Ramos (cell line): ENCODE data around the gene PDE6B.

Source experiments
- in situ Hi-C: fragments of 300-500 bp; cut with MboI; formaldehyde crosslinking; loops from one replicate; pipeline ENCODE4 v1.14.3; 2022; ENCODE audit warnings: low sequenced_read_pairs; ENCODE audit not compliant: unreplicated experiment

PDE6B gene

DNA sequence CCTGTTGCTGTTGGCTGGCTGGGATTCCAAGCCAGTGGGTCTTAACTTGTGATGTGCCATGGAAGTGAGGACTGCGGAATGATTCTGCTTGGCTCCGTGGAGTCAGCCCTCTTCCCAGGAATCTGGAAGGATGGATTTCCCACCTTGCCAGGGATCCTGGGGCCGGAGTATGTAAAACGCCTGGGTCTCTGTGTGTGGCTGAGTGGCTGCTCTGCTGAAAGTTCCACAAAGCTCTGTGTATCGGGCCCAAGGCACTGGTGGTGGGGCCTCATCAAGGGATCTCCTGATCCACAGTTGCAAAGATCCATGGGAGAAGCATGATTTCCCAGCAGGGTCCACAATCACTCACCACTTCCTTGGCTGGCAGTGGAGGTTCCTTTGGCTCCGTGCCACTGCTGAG, 25.2 kb upstream of the PDE6B start:
- in situ Hi-C loops: no loop called here

DNA sequence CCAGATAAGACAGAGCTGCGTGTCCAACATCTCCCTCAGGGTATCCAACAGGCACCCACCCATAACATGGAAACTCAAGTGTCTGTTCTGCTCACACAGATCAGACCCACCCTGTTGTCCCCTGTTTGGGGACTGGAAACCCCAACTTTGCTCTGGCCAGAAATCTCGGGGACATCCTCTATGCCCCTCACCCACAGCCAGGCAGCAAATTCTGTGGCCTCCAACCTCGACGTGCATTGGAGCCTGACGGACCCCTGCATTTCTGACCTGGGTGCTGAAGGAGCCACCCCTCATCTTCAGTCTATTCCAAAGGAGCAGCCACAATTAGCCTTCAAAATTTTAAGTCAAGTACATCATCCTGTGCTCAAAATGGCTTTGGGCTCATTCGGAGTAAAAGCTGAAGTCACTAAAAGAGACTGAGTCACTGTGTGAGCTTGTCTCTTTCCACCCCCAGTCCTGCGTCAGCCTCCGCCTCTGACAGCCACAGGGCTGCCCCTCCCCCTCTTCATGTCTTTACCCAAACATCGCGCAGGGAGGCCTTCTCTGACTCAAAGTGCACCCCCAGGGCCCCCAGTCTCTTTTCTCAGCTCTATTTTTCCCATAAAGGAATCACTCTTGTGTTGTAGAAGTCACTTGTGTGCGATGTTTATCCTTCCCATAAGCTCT, 24.4 kb upstream of the PDE6B start:
- in situ Hi-C loops: no loop called here

DNA sequence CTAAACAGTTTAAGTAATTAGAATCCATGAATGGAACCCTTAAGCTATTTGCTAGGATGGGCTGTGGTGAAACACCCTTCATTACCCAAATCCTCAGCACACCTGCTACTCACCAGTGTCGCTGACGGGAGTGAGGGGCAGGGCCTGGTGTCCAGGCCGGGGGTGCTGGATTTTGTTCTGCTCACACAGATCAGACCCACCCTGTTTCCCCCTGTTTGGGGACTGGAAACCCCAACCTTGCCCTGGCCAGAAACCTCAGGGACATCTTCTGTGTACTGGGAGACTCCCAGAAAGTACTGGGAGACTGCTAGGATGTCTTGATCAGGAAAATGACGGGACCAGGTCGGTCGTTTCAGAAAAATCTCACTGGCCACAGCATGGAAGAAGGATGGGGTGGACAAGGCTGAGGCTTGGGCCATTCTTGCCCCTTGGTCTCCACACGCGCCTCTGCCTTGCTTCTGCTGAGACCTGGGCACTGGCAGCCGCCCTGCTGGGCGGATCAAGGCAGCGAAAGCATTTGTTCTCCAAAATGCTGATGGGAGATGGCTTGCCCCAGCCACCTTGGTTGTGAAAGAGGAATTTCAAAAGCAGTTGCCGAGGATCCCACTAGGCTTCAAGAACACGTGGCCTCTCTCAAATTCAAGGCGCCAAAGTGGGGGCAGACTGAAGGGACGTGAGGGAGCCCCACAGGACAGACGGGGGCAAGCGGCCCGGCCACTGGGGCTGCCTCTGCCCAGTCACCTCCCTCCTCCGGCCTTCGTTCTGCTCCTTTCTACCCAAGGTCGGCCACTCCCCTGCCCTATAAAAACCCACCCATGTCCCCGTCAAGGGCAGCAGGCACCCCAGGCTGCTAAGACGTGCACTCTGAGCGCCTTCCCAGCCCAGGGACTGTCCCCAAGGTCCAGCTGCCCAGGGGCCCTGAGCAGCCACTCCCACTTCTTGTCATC, 23.5 kb upstream of the PDE6B start:
- in situ Hi-C loops: no loop called here

DNA sequence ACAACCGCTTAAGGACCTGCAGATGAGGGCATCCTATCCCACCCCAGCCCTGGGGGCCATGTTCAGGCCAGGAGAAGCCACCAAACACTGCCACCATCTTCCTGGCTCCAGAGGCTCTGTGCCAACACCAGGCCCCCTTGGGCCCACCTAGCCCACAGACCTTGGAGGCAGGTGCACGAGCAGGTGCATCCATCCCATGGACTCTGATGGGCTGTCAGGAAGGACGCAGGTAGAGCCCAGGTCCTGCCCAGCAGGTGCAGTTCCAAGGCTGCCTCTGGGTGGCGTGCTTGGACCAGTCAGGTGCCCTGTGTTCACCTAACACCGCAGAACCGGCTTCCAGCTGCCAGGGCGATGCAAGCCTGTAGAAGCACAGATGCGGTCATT, 22.8 kb upstream of the PDE6B start:
- in situ Hi-C loops: no loop called here

DNA sequence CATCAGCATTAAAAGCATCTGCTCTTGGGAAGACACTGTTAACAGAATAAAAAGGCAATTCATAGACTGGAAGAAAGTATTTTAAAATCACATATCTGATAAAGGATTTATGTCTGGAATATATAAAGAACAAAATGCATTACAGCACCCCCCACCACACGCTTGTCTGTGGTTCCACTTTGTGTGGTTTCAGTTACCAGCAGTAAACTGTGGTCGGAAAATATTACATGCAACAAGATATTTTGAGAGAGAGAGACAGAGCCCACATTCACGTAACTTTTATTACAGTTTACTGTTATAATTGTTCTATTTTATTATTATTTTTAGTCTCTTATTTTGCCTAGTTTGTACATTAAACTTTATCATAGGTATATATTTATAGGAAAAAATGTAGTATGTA, 21.2 kb upstream of the PDE6B start:
- in situ Hi-C loops: no loop called here

DNA sequence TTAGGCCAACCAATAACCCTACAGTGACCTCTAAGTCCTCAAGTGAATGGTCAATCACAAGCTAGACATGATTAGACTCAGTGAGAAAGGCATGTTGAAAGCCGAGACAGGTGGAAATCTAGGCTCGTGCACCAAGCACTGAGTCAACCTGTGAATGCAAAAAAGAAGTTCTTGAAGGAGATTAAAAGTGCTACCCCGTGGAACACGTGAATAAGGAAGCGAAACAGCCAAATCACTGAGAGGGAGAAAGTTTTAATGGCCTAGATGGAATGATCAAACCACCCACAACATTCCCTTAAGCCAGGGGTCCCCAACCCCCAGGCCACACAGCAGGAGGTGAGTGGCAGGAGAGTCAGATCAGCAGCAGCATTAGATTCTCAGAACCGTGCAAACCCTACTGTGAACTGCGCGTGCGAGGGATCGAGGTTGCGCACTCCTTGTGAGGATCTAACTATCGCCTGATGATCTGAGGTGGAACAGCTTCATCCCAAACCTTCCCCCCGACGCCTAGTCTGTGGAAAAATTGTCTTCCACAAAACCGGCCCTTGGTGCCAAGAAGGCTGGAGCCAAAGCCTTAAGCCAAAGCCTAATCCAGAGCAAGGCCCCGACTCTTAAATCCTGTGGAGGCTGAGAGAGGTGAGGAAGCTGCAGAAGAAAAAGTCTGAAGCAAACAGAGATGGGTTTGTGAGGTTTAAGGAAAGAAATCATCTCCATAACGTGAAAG, 19.5 kb upstream of the PDE6B start:
- in situ Hi-C loops: no loop called here

DNA sequence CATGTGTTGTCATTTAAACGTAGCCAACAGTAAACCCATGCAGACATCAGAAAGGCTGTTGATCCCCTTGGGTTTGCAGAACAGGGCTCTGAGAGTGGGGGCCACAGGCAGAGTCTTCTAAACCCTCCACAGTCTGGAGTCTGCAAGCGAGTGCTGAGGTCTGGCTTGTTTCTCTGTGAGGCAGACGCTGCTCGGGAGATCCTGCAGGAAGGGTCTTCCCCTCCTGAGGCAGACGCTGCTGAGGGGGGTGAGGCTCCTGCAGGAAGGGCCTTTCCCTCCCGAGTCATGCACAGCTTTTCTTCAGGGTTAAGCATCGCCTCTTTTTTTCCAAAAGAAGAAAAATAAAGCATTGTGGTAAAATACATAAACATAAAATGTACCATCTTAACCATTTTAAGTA, 17.1 kb upstream of the PDE6B start:
- in situ Hi-C loops: no loop called here

DNA sequence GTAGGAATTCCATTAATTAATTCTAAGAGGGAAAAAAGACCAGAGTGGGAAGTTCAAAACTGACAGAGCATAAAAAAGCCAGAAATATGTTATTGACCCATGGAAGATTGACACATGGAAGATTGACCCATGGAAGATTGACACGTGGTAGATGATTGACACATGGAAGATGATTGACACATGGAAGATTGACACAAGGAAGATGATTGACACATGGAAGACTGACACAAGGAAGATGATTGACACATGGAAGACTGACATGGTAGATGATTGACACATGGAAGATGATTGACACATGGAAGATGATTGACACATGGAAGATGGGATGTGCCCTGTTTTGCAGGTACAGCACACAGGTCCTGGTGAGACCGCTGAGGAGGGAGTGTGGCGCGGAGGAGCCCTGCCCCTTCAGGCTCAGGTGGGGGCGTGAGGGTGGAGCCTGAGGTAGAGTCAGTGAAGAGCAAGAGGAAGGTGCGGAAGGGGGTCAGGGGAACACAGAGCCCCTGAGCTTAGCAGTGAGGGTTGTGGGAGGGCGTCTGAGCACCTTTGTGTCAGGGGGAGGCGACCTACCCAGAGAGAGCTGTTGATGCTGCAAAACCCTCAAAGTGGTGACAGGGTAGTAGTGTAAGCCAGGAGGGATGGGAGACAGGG, 15.8 kb upstream of the PDE6B start:
- in situ Hi-C loops: no loop called here

DNA sequence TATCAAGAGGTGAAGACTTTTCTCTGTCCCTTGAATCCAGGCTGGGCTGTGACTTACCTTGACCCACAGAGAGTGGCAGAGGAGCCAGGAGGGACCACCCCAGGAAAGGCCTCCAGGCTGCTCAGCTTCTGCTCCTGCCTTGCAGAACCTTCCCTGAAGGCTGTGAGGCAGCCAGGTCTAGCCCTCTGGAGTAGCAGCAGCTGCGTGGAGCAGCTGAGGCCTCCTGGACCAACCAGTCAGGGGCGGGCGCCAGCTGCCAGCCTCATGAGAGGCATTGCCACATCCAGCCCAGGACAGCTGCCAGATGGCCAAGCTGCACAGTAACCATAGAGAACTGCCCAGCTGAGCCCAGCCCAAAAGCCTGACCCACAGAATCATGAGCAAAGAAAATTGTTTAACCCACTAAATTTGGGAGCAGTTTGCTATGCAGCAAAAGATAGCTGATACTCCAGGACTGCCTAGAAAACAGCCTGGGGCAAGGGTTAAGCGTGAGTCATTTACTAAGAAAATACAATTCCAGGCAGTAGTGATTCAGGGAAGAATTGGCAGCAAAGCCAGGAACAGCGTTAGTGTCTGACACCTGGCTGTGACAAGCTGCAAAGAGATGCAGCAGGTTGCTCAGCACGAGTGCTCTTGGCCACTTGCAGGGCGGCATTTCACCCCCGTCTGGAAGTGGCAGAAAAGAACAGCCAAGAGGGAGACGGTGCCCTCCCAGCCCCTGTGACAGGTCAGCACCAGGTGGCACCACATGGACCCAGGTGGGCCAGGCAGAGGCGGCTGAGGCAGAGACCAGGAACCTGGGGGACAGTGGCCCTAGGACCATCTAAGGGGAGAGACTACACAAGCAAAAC, 14.7 kb upstream of the PDE6B start:
- in situ Hi-C loops: no loop called here

DNA sequence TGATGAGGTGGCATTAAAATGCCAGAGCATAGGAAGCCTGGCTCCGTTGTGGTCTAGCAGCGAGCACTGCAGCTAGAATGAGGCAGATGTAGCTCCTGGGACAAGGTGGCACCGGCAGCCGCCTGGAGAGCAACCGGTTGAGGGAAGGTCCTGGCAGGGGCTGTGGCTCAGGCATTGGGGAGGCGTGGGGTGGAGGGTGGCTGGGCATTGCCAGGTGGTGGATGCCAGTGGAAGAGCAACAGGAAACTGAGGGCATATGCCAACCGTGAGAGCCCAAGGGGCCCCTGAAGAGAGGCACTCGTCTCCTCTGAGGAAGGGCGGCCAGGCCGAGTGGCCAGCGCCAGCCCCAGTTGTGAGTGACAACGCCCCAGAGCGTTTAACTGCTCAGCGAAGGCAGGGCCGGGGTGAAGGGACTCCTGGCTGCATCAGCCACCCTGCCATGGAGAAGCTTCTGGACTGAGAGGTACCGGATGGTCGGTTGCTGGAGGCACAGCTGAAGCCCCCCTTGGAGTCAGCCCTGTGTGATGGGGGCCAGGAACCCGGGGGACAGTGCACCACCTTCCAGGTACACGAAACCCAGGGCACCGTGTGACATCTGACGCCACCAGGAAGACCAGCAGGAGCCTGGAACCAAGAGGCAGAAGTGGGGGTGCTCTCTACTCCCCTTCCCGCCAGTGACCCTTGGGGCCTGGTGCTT, 13.2 kb upstream of the PDE6B start:
- in situ Hi-C loops: no loop called here

DNA sequence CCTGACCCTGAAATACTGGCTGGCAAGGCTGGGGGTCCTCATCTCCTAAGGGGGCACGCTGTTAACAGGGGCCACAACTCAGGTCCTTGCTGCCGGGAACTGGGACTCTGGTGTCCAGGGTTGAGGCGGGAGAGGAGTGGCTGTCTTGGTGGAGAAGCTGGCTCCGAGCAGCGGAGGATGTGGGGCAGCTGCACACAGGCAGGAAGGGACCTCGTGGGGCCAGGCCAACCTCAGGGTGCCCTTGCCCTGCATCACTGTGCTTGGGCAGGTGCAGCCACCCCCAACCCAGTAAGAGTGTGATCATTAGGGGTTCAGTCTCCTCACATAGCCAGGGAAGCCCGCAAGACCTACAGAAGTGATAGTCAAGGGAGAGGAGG, 12.6 kb upstream of the PDE6B start:
- in situ Hi-C loops: no loop called here

DNA sequence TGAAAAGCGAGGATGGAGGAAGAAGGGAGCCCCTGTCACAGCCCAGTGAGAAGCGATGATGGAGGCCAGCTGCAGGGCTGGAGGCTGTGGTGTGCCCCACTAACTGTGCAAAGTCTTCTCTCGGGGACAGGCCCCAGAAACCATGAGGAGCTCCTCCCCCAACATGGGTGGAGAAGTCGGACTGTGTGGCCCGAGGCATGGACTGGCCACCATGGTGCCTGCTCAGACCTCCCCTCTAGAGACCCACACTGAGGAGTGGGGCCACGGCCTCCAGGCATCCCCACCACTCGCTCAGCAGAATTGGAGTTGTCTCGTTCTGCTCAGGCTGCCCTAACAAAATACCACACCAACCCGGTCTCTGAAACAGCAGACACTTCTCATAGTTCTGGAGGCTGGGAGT, 12.2 kb upstream of the PDE6B start:
- in situ Hi-C loops: no loop called here

DNA sequence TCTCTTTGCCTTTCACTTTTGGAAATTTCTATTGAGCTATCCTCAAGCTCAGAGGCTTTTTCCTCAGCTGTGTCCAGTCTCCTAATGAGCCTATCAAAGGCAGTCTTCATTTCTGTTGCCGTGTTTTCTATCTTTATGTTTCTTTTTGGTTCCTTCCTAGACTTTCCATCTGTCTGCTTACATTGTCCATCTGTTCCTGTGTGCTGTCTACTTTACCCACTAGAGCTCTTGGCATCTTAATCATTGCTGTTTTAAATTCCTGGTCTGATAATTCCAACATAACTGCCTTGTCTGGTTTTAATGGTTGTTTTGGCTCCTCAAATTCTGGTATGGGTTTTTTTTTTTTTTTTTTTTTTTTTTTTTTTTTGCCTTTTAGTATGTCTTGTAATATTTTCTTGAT, 9.3 kb upstream of the PDE6B start:
- in situ Hi-C loops: no loop called here

DNA sequence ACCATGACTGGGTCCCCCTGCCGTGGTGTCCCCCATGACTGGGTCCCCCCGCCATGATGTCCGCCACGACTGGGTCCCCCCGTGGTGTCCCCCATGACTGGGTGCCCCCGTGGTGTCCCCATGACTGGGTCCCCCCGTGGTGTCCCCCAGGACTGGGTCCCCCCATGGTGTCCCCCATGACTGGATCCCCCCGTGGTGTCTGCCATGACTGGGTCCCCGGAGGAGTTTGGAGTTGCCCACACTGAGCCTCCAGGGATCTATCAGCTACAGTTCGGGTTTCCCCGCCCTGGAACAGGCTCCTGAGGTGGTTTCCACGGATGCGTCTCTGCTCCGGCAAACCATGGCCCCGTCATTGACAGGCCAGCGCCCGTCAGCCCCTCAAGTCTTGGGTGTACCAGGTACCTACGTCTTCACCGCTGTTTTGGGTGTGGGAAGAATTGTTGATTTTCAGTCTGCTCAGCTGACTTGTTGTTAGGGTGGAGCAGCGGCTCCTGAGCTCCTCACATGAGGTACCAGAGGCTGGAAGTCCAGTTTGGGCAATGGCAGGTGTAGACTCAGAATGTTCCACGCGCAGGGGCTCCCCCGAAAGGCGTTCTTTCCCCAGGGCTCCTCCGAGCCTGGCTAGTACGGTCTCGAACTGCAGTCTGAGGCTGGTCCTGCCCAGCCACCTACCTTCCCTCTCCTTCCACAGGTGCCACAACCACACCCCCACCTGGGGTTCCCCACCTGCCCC, 8.3 kb upstream of the PDE6B start:
- in situ Hi-C loops: no loop called here

DNA sequence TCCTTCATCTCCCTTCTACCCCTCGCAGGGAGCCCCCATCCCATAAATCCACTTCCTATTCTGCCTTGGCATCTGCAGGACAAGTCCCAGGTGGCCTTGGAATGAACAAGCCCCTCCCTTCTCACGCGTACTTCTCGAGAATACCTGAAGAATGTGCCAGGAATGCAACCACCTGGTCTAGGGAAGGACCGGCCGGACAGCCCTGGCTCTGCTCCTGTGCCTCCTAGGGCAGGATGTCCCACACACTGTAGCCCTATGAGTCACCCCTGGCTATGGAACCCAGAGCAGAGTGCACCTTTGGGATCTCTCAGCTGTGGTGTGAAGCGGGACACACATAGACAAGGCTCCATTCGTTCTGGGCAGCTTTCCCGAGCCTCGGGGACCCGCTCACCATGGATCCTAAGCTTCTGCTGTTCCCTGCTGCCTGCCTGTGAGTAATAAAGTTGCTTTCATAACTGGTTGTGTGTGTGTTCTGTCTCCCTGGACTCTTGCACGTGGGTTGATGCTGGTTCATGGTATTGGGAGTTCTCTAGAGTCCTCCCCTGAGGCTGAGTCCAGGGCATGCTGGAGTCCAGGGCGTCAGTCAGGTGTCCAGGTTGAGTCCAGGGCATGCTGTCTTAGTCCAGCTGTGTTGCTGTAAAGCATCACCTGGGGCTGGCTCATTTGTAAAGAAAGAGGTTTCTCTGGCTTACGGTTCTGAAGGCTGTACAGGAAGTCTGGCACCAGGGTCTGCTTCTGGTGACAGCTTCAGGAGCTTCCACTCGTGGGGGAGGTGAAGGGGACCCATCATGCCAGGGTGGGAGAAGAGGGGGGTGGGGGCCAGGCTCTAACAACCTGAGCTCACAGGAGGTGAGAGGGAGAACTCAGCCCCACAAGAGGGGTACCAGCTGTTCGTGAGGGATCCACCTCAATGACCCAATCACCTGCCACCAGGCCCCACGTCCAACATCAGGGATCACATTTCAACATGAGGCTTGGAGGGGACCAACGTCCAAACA, 7.4 kb upstream of the PDE6B start:
- in situ Hi-C loops: no loop called here

DNA sequence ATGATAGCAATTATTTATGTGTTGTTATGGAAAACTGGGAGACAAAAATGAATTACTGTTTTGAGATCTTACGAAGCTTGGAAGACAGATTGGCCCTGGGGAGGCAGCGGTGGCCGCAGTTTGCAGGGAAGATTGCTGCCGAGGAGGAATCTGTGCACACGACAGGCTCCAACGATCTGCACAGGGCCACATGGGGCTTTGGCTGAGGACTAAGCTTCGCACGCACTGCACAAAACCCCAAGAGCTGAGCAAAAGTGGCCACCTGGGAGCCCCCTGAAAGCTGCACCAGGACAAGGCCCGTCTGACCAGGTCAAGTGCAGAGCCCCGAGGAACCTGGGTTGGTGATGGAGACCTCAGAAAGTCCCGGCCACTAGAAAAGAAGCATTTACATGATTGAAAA, 5.2 kb upstream of the PDE6B start:
- in situ Hi-C loops: no loop called here

DNA sequence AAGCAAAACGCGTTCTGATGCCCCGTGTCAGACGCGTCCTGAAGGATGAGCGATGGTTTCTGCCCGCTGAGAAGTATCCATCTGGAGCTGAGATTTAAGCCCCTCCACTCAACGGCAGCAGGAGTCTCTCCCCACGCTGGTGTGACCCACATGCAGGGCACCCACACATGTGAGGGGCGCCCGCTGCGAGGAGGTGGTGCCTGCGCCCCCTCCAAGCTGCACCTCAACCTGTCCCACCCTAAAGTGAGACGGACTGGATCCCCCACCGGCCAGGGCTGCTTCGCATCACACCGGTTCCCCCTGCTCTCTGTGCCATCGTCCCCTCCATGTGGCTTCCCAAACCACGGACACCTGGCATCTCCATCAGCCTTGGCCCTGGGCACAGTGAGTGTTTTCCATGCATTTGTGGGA, 4.5 kb upstream of the PDE6B start:
- in situ Hi-C loops: no loop called here
